Mesendoderm (in vitro differentiated cells): ENCODE results near the gene PIK3AP1.

Experiments
- DNase-seq: peaks from one replicate; pipeline ENCODE4 v3.0.0; 2013
- H2AK5ac ChIP-seq: 2 replicates; pipeline ENCODE4 v1.6.1; 2013; ENCODE audit warnings: low read length, inconsistent platforms
- H2BK120ac ChIP-seq: 2 replicates; pipeline ENCODE4 v1.6.1; 2013; ENCODE audit warnings: low read depth, mild to moderate bottlenecking, low read length, moderate library complexity, mixed read lengths
- H2BK15ac ChIP-seq: replicated peaks from 2 replicates; pipeline ENCODE4 v1.6.1; 2013; ENCODE audit warnings: low read depth, mild to moderate bottlenecking, moderate library complexity
- H2BK5ac ChIP-seq: 2 replicates; pipeline ENCODE4 v1.6.1; 2013; ENCODE audit warnings: low read length, inconsistent platforms
- H3K18ac ChIP-seq: 2 replicates; pipeline ENCODE4 v1.6.1; 2013; ENCODE audit warnings: mild to moderate bottlenecking, low read length, mixed read lengths
- H3K23ac ChIP-seq: one replicate; pipeline ENCODE4 v1.6.1; 2013; ENCODE audit warnings: low read length
- H3K27ac ChIP-seq: 2 replicates; pipeline ENCODE4 v1.5.1; 2013; ENCODE audit warnings: low read depth, mild to moderate bottlenecking, inconsistent platforms, low read length, moderate library complexity
- H3K27me3 ChIP-seq: 2 replicates; pipeline ENCODE4 v1.6.1; 2013; ENCODE audit warnings: low read length, control low read depth, mild to moderate bottlenecking, inconsistent platforms; ENCODE audit not compliant: insufficient read depth, poor library complexity
- H3K36me3 ChIP-seq: 2 replicates; pipeline ENCODE4 v1.6.1; 2013; ENCODE audit warnings: low read length, inconsistent platforms; ENCODE audit not compliant: control insufficient read depth, insufficient read depth
- H3K4ac ChIP-seq: one replicate; pipeline ENCODE4 v1.6.1; 2013; ENCODE audit warnings: low read depth, mild to moderate bottlenecking, low read length, moderate library complexity
- H3K4me1 ChIP-seq: 2 replicates; pipeline ENCODE4 v1.6.1; 2013; ENCODE audit warnings: low read depth, low read length, inconsistent platforms; ENCODE audit not compliant: control insufficient read depth
- H3K4me2 ChIP-seq: 2 replicates; pipeline ENCODE4 v1.6.1; 2013; ENCODE audit warnings: low read length
- H3K4me3 ChIP-seq: 2 replicates; pipeline ENCODE4 v1.5.1; 2013; ENCODE audit warnings: mild to moderate bottlenecking, low read length
- H3K56ac ChIP-seq: one replicate; pipeline ENCODE4 v1.6.1; 2013; ENCODE audit warnings: low read length
- H3K79me1 ChIP-seq: 2 replicates; pipeline ENCODE4 v1.6.1; 2013; ENCODE audit warnings: low read length, inconsistent platforms
- H3K79me2 ChIP-seq: 2 replicates; pipeline ENCODE4 v1.6.1; 2013; ENCODE audit warnings: mild to moderate bottlenecking, low read length; ENCODE audit not compliant: control insufficient read depth, insufficient read depth
- H3K9ac ChIP-seq: 2 replicates; pipeline ENCODE4 v1.6.1; 2013; ENCODE audit warnings: low read length, inconsistent platforms
- H4K5ac ChIP-seq: one replicate; pipeline ENCODE4 v1.6.1; 2013; ENCODE audit warnings: low read length
- H4K8ac ChIP-seq: one replicate; pipeline ENCODE4 v1.6.1; 2013; ENCODE audit warnings: low read depth, mild to moderate bottlenecking, control low read depth, low read length, moderate library complexity
- WGBS: extraction: QIAGEN DNeasy Blood & Tissue Kit; methylation state at CpG from one replicate; pipeline ENCODE4 v1.1.7; 2013; ENCODE audit warnings: low lambda C conversion rate, missing lambda C conversion rate; ENCODE audit not compliant: insufficient coverage; ENCODE audit errors: extremely low coverage; 5-methylcytosine and 5-hydroxymethylcytosine counted together

PIK3AP1 gene

DNA sequence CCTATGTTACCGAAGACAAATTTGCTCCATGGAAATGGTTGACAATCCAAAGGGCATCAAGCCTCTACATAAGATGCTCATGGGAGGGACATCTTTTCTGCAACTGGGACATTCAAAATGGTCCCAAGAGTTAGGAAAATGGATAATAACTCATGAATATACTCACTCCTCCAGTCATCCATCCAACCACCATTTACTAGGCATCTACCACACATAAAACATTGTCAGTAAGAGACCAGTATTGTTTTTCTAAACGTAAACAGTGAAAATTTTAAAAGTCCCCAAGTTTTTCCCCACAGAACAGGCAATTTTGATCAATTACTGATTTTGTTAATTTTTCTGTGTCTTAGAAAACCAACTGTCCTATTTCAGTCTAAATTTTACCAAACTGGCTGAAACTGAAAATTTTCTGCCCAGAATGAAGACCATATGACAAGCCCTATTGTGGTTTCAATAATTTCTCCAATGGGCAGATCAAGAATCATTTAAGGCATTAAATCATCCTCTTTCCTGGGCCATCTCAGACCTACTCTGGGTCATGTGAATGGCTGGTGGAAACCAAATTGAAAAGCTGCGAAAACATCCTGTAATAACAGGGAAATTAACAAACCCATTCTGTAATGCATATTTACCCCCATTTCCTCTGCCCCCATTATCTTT, 24.2 kb downstream of the PIK3AP1 start:
- Histone ChIP-seq H3K23ac (no peak overlapping the region), H3K9ac (no peak overlapping the region), H3K79me2 (no peaks in the 10 kb centered on the region), H3K18ac (no peak overlapping the region), H3K4me3 (no peak overlapping the region), H3K4me2 (no peak overlapping the region), H3K4ac (no peak overlapping the region), H4K8ac (no peak overlapping the region), H2BK120ac (no peak overlapping the region), H3K79me1 (no peaks in the 10 kb centered on the region), H3K27ac (no peak overlapping the region), H2AK5ac (no peak overlapping the region), H3K27me3 (no peaks in the 10 kb centered on the region), H3K56ac (no peak overlapping the region), H2BK5ac (no peak overlapping the region), H4K5ac (no peak overlapping the region), H2BK15ac (no peak overlapping the region), H3K36me3 (no peaks in the 10 kb centered on the region), H3K4me1 (no peaks in the 10 kb centered on the region)
- WGBS, result no CpG with 5 or more reads among the region's 3 CpGs
- no peak for DNase-seq

DNA sequence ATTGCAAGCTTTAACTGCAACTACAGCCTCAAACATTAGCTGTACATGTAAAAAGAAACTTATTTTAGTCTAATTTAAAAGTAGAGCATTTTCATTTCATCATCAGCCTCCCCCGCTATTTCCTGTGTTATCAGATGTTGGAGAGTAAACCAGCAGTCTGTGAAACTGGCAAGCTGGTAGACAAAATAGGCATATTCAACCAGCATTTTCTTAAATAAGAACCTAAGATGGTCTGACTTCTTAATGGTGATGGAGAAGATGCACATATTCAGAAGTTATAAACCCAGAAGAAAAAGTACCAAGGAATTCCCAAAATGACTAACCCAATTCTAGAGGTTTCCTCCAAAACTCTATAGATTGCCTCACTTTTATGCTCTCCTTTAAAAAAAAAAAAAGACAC, 24.9 kb downstream of the PIK3AP1 start:
- WGBS, result no CpG with 5 or more reads among the region's 1 CpG
- H3K4me2 ChIP-seq, result no peak overlapping the region

DNA sequence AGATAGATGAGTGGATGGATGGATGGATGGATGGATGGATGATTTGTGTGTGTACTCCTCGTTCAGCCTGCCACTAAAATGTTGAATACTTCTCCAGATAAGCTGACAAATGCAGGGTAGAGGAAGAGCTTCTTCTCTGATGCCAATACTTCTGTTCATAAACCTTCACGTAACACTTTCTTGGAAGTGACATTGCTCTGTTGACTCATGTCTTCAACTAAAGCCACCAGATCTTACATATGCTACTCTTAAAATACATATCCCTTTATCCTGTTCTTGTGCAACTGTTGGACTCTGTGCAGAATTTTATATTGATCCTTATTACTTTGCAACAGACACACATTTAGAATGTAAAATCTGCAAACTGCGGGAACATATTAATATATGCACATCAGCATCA, 26.9 kb downstream of the PIK3AP1 start:
- Histone ChIP-seq H3K4ac (no peak overlapping the region), H3K9ac (no peak overlapping the region), H3K79me2 (no peaks in the 10 kb centered on the region), H3K79me1 (no peaks in the 10 kb centered on the region), H3K23ac (no peak overlapping the region), H4K5ac (no peak overlapping the region), H3K4me2 (no peak overlapping the region), H2BK5ac (no peak overlapping the region), H2AK5ac (no peak overlapping the region), H3K27me3 (no peaks in the 10 kb centered on the region), H3K27ac (no peak overlapping the region), H3K18ac (no peak overlapping the region), H3K4me1 (no peaks in the 10 kb centered on the region), H3K36me3 (no peaks in the 10 kb centered on the region), H2BK120ac (no peak overlapping the region), H3K4me3 (no peak overlapping the region), H3K56ac (no peak overlapping the region), H2BK15ac (no peak overlapping the region), H4K8ac (no peak overlapping the region)
- DNase-seq, result no peak
- whole genome bisulfite sequencing, result no CpG with 5 or more reads among the region's 3 CpGs

More for the DNA sequence above, 24.9 kb downstream of the PIK3AP1 start:
- Histone ChIP-seq H3K36me3 (no peaks in the 10 kb centered on the region), H3K4me3 (no peak overlapping the region), H2BK15ac (no peak overlapping the region), H3K18ac (no peak overlapping the region), H3K4ac (no peak overlapping the region), H4K5ac (no peak overlapping the region), H4K8ac (no peak overlapping the region), H3K4me1 (no peaks in the 10 kb centered on the region), H3K9ac (no peak overlapping the region), H3K27ac (no peak overlapping the region), H3K27me3 (no peaks in the 10 kb centered on the region), H3K23ac (no peak overlapping the region), H2BK5ac (no peak overlapping the region), H3K79me1 (no peaks in the 10 kb centered on the region), H3K79me2 (no peaks in the 10 kb centered on the region), H3K56ac (no peak overlapping the region), H2BK120ac (no peak overlapping the region), H2AK5ac (no peak overlapping the region)
- no peak for DNase-seq

DNA sequence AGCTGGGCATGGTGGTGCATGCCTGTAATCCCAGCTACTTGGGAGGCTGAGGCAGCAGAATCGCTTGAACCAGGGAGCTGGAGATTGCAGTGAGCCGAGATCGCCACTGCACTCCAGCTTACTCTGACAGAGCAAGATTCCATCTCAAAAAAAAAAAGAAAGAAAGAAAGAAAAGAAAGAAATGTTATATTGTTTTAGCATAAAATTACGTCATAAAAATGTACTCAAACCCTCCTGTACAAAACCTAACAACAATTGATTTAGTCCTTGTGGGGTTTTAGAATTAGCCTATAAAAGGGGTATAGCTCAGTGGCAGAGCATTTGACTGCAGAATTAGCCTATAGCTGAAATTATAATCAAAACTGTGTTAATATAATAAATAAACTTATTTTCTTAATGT, 27.9 kb downstream of the PIK3AP1 start:
- no peak overlapping the region for H3K9ac ChIP-seq
- H3K23ac ChIP-seq, result no peak overlapping the region
- H4K8ac ChIP-seq, result no peak overlapping the region
- no CpG with 5 or more reads among the region's 4 CpGs for WGBS
- no peak overlapping the region for H3K27ac ChIP-seq
- no peaks in the 10 kb centered on the region for H3K4me1 ChIP-seq
- no peak overlapping the region for H3K4me2 ChIP-seq
- H2AK5ac ChIP-seq, result no peak overlapping the region
- no peaks in the 10 kb centered on the region for H3K36me3 ChIP-seq
- H3K4ac ChIP-seq, result no peak overlapping the region
- H3K4me3 ChIP-seq, result no peak overlapping the region
- no peak overlapping the region for H4K5ac ChIP-seq
- no peak overlapping the region for H2BK5ac ChIP-seq
- no peak overlapping the region for H2BK15ac ChIP-seq
- H3K79me2 ChIP-seq, result no peaks in the 10 kb centered on the region
- no peaks in the 10 kb centered on the region for H3K27me3 ChIP-seq
- H3K79me1 ChIP-seq, result no peaks in the 10 kb centered on the region
- DNase-seq, result no peak
- no peak overlapping the region for H3K56ac ChIP-seq
- no peak overlapping the region for H2BK120ac ChIP-seq
- H3K18ac ChIP-seq, result no peak overlapping the region

DNA sequence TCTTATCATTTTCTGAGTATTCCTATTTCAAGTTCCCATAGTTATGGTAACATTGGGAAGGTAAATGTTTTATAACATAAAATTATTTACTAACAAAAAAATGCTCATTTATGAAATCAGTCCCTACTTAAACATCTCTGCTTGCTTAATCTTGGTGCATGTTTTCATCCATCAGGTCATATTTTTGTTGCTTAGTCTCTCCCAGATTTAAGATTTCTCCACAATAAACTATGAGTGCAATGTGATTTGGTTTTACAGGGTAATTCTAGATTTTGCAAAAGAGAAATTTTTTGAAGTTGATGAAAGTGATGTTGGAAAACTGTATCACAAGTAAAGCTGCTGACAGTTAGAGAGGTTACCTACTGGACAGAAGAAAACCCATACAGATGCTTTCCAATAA, 28.6 kb downstream of the PIK3AP1 start:
- no peak overlapping the region for H2BK120ac ChIP-seq
- H3K56ac ChIP-seq, result no peak overlapping the region
- no peak overlapping the region for H3K4me2 ChIP-seq
- no peak for DNase-seq
- H3K79me1 ChIP-seq, result no peaks in the 10 kb centered on the region
- no peak overlapping the region for H3K9ac ChIP-seq
- no peak overlapping the region for H4K8ac ChIP-seq
- H3K23ac ChIP-seq, result no peak overlapping the region
- no peak overlapping the region for H4K5ac ChIP-seq
- no peak overlapping the region for H3K27ac ChIP-seq
- no peaks in the 10 kb centered on the region for H3K36me3 ChIP-seq
- no peak overlapping the region for H3K18ac ChIP-seq
- no peak overlapping the region for H2BK15ac ChIP-seq
- no peak overlapping the region for H2AK5ac ChIP-seq
- H3K4me3 ChIP-seq, result no peak overlapping the region
- no peak overlapping the region for H2BK5ac ChIP-seq
- H3K4ac ChIP-seq, result no peak overlapping the region
- H3K4me1 ChIP-seq, result no peaks in the 10 kb centered on the region
- no peaks in the 10 kb centered on the region for H3K27me3 ChIP-seq
- H3K79me2 ChIP-seq, result no peaks in the 10 kb centered on the region
